HL-60/S4 treated with phorbol 12-myristate 13-acetate at 8.2 ng/mL for 4 days and 3 days (cell line): ENCODE data around the gene MRFAP1.
"Not testable (repeated sequence)": the region's sequence is repeated elsewhere in the genome, so short reads cannot be mapped to it uniquely, and the experiment has no call there.

Source experiments
- in situ Hi-C: fragments of 300-500 bp; cut with MboI; formaldehyde crosslinking; loops from 2 replicates; pipeline ENCODE4 v1.15.0; 2022; ENCODE audit warnings: low sequenced_read_pairs

The MRFAP1 gene

GRCh38 chr4:6610856-6611430 lies 29.5 kb upstream of the MRFAP1 start:
- in situ Hi-C loops, result no loop called here

GRCh38 chr4:6612961-6613675 lies 27.4 kb upstream of the MRFAP1 start:
- in situ Hi-C loops, result no loop called here

- in situ Hi-C loops, result no loop called here
These were observed 26.5 kb upstream of the MRFAP1 start for GRCh38 chr4:6613676-6614651.

- in situ Hi-C loops, result no loop called here
These were observed 25.7 kb upstream of the MRFAP1 start for GRCh38 chr4:6614701-6615230.

GRCh38 chr4:6616087-6616995 lies 24.1 kb upstream of the MRFAP1 start:
- in situ Hi-C loops, result no loop called here

- in situ Hi-C loops, result no loop called here
These were observed 23.2 kb upstream of the MRFAP1 start for GRCh38 chr4:6617246-6617645.

- in situ Hi-C loops, result no loop called here
These were observed 21.9 kb upstream of the MRFAP1 start for GRCh38 chr4:6618386-6619115.

- in situ Hi-C loops, result no loop called here
These were observed 21.4 kb upstream of the MRFAP1 start for GRCh38 chr4:6619116-6619465.

GRCh38 chr4:6619466-6620255 lies 20.8 kb upstream of the MRFAP1 start:
- in situ Hi-C loops, result no loop called here

- in situ Hi-C loops, result no loop called here
These were observed 20.2 kb upstream of the MRFAP1 start for GRCh38 chr4:6620296-6620695.

- in situ Hi-C loops, result no loop called here
These were observed 19.5 kb upstream of the MRFAP1 start for GRCh38 chr4:6620891-6621555.

- in situ Hi-C loops, result no loop called here
These were observed 18.9 kb upstream of the MRFAP1 start for GRCh38 chr4:6621556-6621927.

- in situ Hi-C loops, result no loop called here
These were observed 17.7 kb upstream of the MRFAP1 start for GRCh38 chr4:6622744-6623143.

- in situ Hi-C loops, result no loop called here
These were observed 15.2 kb upstream of the MRFAP1 start for GRCh38 chr4:6625256-6625655.

- in situ Hi-C loops, result no loop called here
These were observed 14.4 kb upstream of the MRFAP1 start for GRCh38 chr4:6626066-6626465.

GRCh38 chr4:6627832-6628231 lies 12.7 kb upstream of the MRFAP1 start:
- in situ Hi-C loops, result no loop called here

- in situ Hi-C loops, result not testable (repeated sequence)
These were observed 12.0 kb upstream of the MRFAP1 start for GRCh38 chr4:6628484-6628883.

- in situ Hi-C loops, result no loop called here
These were observed 8.4 kb upstream of the MRFAP1 start for GRCh38 chr4:6632125-6632524.
